Left colon (tissue), 2 donors: ENCODE data around the gene FRMD4A. TPM values are rescaled to one million over a fixed set of nuclear protein-coding genes. Genes with fewer than 3 reads are reported as not detected.
A peak's percentile ranks its signal among the peaks of the same experiment; 100 is the strongest.
"Not testable (repeated sequence)": the region's sequence is repeated elsewhere in the genome, so short reads cannot be mapped to it uniquely, and the experiment has no call there.

Source experiments
- ATAC-seq: fragments of 200-7000 bp; cut with Tn5 transposase; one replicate; pipeline ENCODE4 v1.9.1; 2020; ENCODE audit warnings: mild to moderate bottlenecking, moderate library complexity
- DNase-seq, 2 donors: peaks; one replicate each; pipeline ENCODE4 v3.0.0-alpha.2; 2020
- intact Hi-C, 2 donors: fragments of 100-400 bp; cut with DNase I in 1 of 2; cut with micrococcal nuclease in 1 of 2; formaldehyde crosslinking; loops; one replicate each; pipeline versions ENCODE4 v1.11.2 to v1.14.0; 2022; cut with DNase I, micrococcal nuclease
- total RNA-seq, 2 donors: library from RNA; stranded (reverse); fragmentation: NEBNext Ultra II Directional; extraction: Animal tissue kit (Norgen Biotek cat#: 25700); gene quantifications; one replicate each; pipeline ENCODE4 v1.2.1, GENCODE V29; 2021
- donor health status: DM: no; HTN: no; CAD: no.
- donor health status: DM: yes; HTN: yes; CAD: no.

FRMD4A gene
- total RNA-seq, 2 donors from 2014 or later, result 5.1 to 11.2 TPM

- ATAC-seq (no peak), DNase-seq (peak; percentile 8 to 52)
- intact Hi-C loops, result loop anchor here in 1 of 2 donors (10.0 kb wide), 1 partner anchor 162 kb away; no protein-coding TSS in a partner anchor
Observed at GRCh38 chr10:13956826-13957225, 373.9 kb downstream of the FRMD4A start.

- intact Hi-C loops, result loop anchor here in 1 of 2 donors (10.0 kb wide), 1 partner anchor 161 kb away; no protein-coding TSS in a partner anchor
- DNase-seq (no peak), ATAC-seq (no peak)
Observed at GRCh38 chr10:13955409-13956068, 375.2 kb downstream of the FRMD4A start.

DNA sequence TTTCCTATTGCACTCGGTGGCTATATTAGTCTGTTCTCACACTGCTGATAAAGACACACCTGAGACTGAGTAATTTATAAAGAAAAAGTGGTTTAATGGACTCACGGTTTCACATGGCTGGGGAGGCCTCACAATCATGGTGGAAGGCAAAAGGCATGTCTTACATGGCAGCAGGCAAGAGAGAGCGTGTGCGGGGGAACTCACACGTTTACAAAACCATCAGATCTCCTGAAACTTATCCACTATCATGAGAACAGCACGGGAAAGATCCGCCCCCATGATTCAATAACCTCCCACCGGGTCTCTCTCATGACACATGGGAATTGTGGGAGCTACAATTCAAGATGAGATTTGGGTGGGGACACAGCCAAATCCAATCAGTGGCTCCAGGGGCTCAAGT, 376.5 kb downstream of the FRMD4A start:
- intact Hi-C loops, result loop anchor here in 1 of 2 donors (10.0 kb wide), 1 partner anchor 159 kb away; no protein-coding TSS in a partner anchor
- ATAC-seq, DNase-seq: not testable (repeated sequence)

GRCh38 chr10:13953371-13953770, 377.4 kb downstream of the FRMD4A start:
- intact Hi-C loops, result loop anchor here in 1 of 2 donors (10.0 kb wide), 1 partner anchor 159 kb away; no protein-coding TSS in a partner anchor
- ATAC-seq (no peak), DNase-seq (no peak)

DNA sequence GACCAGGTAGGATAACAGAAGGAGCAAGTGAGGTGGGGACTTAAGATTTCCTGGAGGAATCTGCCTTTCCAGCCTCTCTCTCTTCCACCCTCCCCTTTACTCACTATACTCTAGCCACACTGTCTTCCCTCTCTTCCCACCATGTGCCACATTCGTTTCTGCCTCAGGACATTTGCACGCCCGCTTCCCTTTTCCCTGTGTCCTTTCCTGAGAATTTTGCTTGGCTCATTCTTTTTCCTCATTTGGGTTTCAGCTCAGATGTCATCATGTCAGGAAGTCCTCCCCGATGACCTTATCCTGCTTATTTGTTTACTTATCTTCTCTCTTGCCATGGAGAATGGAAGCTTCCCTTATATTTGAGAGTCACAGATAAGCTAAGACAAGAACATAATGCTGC, 380.2 kb downstream of the FRMD4A start:
- intact Hi-C loops, result loop anchor here in 1 of 2 donors (10.0 kb wide), 1 partner anchor 156 kb away; no protein-coding TSS in a partner anchor
- no peak for DNase-seq
- no peak for ATAC-seq

- ATAC-seq (no peak), DNase-seq (no peak)
- intact Hi-C loops, result loop anchor here in 1 of 2 donors (10.0 kb wide), 1 partner anchor 155 kb away; no protein-coding TSS in a partner anchor
Observed at GRCh38 chr10:13949844-13950542, 380.7 kb downstream of the FRMD4A start.

DNA sequence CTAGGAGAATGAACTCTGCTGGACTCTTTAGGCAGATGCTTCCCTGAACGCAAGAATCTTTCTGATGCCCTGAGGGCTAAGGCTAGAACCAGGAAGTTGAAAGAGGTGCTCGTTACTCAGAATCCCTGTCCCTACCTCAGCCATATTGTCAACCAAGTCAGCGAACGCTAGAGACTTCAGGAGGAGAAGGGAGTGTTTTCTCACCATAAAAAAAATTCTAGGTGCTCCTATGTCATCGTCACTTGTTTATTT, 384.6 kb downstream of the FRMD4A start:
- intact Hi-C loops, result no loop called here
- ATAC-seq, result no peak
- DNase-seq, result no peak

DNA sequence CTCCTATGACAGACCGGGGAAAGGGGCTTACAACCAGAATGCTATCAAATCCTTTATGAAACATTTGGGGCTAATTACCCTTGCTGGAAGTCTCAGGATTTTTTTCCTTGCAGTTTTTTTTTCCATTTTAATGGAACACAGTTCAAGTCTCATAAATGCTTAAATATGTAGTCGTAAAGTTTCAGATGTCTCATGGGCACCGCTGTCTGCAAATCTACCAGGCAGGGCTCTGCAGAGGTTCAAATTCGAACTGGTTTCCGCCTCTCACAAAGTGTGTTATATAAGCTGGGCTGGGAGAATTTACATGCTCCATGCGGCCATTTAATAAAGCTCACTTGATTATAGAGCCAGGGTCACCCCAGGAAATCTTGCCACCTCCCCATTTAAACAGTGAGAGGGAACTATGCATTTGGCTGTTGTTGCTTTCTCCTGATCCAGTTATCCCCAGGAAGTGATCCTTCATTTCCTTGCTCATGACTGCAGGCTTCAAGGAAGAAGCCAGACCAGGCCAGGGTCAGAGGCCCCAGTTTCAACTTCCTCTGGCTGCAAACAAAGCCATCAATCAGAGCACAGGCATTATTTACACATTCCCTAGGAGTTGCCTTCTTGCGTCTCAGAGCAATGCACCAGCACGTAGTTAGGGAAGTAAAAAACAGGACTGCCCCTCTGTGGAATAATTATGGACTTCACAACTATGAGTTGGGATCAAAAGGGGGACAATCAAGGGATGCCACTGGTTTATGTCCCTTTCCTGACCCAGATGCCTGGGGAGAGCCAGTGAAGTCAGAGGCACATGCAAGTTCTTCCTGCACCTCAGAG, 385.1 kb downstream of the FRMD4A start:
- no peak for ATAC-seq
- intact Hi-C loops, result no loop called here
- DNase-seq, result no peak

DNA sequence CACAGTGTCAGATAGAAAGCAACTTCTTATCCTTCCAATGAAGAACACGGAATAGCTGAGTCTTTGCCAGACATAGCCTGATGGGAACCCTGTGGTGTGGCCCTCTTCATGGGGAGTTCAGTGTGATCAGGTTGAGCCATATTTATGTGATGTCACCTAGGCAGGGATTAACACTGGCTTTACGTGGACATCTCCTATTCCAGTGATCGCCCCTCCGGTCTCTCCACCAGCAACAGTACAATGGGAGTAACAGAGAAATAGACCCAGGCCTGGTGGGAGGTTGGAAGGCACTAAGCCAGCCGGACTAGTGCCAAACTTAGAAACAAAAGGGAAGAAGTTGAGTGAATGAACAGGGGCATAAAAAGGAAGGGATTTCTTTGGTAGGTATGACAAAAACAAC, 385.9 kb downstream of the FRMD4A start:
- DNase-seq (no peak), ATAC-seq (no peak)
- intact Hi-C loops, result no loop called here

- intact Hi-C loops, result no loop called here
- ATAC-seq (no peak), DNase-seq (no peak)
Observed at GRCh38 chr10:13943735-13944398, 386.9 kb downstream of the FRMD4A start.

GRCh38 chr10:13942035-13942434, 388.7 kb downstream of the FRMD4A start:
- ATAC-seq (no peak), DNase-seq (no peak)
- intact Hi-C loops, result no loop called here

DNA sequence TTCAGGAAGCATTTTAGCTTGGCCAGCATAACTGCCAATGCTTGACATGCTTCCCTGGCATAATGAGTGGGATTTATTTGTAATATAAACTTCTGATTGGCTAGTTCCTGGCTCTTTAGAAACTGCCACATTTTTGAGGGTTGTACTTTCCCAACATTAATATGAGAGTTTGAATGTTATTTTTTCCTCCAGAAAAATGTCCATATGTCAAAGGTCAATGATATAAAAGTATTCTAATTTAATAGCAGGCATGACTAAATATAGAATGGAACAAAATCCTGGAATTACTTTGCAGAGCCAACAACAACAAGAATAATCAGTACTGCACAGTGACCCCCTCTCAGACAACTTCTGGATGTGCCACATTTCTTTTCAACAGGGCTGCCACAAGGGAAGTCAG, 391.3 kb downstream of the FRMD4A start:
- DNase-seq (no peak), ATAC-seq (no peak)
- intact Hi-C loops, result no loop called here

DNA sequence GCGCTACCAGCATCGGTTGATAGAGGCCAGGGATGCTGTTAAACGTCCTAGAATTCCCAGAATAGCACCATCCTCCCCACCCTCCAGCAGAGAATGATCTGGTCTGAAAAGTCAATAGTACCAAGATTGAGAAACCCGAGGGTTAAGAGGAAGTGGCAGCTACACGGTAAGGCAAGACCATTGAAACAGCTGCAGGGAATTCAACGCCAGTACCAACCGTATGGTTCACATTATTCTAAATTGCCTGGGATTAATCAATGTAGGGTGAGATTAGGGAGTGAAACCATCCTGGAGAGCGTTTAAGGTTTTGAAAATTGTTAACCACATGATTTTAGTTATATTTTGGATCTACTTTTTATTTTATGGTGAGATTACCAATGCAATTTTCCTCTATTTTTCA, 391.8 kb downstream of the FRMD4A start:
- ATAC-seq (no peak), DNase-seq (no peak)
- intact Hi-C loops, result no loop called here

GRCh38 chr10:13936826-13937225, 393.9 kb downstream of the FRMD4A start:
- ATAC-seq, result no peak
- intact Hi-C loops, result no loop called here
- no peak for DNase-seq

DNA sequence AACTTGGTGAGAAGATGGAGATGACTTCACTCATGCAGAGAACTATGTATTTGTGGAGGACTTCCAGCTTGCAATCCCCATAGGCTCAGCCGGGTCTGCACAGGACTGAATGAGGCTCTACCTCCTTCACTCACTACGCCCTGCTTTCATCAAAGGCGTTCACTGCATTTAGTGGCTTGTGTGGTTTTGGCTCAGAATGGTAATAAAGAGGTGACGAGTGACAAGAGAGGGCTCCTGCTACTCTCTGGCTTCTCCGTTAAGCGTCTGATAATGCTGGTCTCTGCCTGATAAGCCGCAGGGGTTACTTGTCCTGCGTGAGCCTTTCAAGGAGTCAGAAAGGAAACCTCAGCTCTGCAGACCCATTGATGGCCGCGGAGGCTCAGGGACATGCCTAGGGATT, 400.6 kb downstream of the FRMD4A start:
- ATAC-seq (no peak), DNase-seq (no peak)
- intact Hi-C loops, result no loop called here

DNA sequence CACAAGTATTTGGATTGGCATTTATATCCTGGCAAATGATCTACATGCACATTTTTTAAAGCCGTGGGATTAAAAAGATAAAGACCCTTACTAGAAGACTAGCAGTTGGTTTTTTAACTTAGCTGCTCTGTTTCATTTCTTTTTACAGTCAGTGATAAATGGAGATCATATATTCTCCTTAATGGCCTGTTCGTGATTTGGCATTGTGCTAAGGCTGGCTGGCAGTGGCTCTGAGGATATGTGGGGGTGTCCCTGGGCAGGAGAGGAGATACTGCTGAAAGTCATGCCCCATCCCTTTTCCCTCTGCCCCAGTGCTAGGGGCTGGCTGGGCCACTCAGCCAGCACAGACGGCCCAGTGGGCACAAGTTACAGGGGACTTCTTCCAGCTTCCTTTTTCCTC, 402.3 kb downstream of the FRMD4A start:
- DNase-seq, result no peak
- intact Hi-C loops, result no loop called here
- no peak for ATAC-seq

DNA sequence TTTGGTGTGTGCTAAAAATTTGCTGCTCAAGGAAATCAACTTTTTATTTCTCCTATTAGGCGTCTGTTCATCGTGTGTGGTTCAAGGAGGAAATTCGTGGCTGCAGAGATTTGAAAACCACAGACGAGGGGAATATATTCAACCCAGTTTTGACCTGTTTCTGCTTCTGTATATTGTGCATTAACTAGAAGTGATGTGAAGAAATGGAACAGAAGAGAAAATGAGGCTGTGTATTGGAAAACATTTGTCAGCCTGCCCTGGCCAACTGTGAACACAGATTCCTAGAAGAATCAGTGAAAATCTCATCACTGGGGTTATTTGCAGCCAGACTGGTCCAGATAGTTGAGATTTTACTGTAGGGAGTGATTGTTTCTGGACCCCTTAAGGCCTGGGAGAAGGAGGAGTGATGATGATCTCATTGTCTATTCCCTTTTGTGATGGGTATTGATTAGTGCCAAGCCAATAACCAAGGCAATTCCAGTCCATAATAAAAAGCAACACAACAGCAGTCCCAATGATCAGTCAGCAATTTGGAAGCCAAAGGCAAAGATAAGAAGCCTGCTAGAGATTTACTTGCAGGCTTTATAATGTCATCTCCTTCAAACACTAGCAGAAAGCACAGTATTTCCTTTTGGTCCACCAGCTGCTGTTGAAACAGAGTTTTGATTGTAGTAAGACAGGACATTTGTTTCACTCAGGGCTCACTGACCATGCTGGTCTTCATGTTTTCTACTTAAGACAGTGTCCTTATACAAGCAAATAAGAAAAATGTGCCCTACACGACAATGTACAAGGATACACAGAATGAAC, 404.5 kb downstream of the FRMD4A start:
- DNase-seq (no peak), ATAC-seq (no peak)
- intact Hi-C loops, result no loop called here

- DNase-seq (no peak), ATAC-seq (no peak)
- intact Hi-C loops, result no loop called here
Observed at GRCh38 chr10:13924040-13924725, 406.5 kb downstream of the FRMD4A start.
